A549 (cell line): ENCODE measurements around the gene SRD5A3. TPM values are rescaled to one million over a fixed set of nuclear protein-coding genes. Genes with fewer than 3 reads are reported as not detected.

ENCODE experiments used
- ATAC-seq, 2 experiments: fragments of 200-7000 bp in 1 of 2; fragments of >200 bp in 1 of 2; cut with Nextera tagmentation in 1 of 2; cut with Tn5 transposase in 1 of 2; 3 replicates each; pipeline versions ENCODE4 v1.8.0 to v1.9.1; 2018 to 2020; ENCODE audit warnings: mild to moderate bottlenecking in 1 of 2, moderate library complexity in 1 of 2
- CTCF ChIA-PET: fragments of 300-600 bp; sonication (Branson Sonifier 250); formaldehyde crosslinking; extraction: SDS; loops from one replicate; lab custom pipeline; 2021; ENCODE audit warnings: antibody characterized with exemption, inconsistent platforms; lab: Yijun Ruan, JAX
- POLR2A ChIA-PET: fragments of 350-600 bp; formaldehyde crosslinking; extraction: SDS; loops from one replicate; lab custom pipeline; 2021; ENCODE audit warnings: antibody characterized with exemption, inconsistent platforms; lab: Yijun Ruan, JAX
- DNase-seq, 2 experiments: peaks; one replicate each; pipeline versions ENCODE4 v3.0.0 to v3.0.0-alpha.2; 2011 to 2016; ENCODE audit warnings: low read depth in 1 of 2, low spot score in 1 of 2
- FAIRE-seq: peaks from 2 replicates; lab custom pipeline; 2011; peaks lifted over from hg19 to GRCh38; lab: Jason Lieb, UNC
- H3K27ac ChIP-seq, 2 experiments: fragments of >200 bp; sonication (Bioruptor Twin); formaldehyde crosslinking; 3 replicates each; pipeline ENCODE4 v1.5.1; 2016 to 2017
- H3K4me1 ChIP-seq: fragments of >200 bp; sonication (Bioruptor Twin); formaldehyde crosslinking; 3 replicates; pipeline ENCODE4 v1.6.1; 2016
- H3K4me2 ChIP-seq: fragments of >200 bp; sonication (Bioruptor Twin); formaldehyde crosslinking; 3 replicates; pipeline ENCODE4 v1.6.1; 2016
- H3K4me3 ChIP-seq: fragments of >200 bp; sonication (Bioruptor Twin); formaldehyde crosslinking; 3 replicates; pipeline ENCODE4 v1.5.1; 2016
- H3K9me3 ChIP-seq: fragments of >200 bp; sonication (Bioruptor Twin); formaldehyde crosslinking; 3 replicates; pipeline ENCODE4 v1.6.1; 2016
- BHLHE40 ChIP-seq: IDR thresholded peaks from 2 replicates; pipeline ENCODE4 v1.6.1; 2012; ENCODE audit warnings: low read depth, low read length, inconsistent platforms
- CBX2 ChIP-seq: fragments of 200-600 bp; sonication (generic); IDR thresholded peaks from 2 replicates; pipeline ENCODE4 v1.6.1; 2016; ENCODE audit warnings: low read depth, mild to moderate bottlenecking, borderline replicate concordance
- CEBPB ChIP-seq, 2 experiments: fragments of >200 bp in 1 of 2; sonication (Bioruptor Twin) in 1 of 2; formaldehyde crosslinking in 1 of 2; IDR thresholded peaks; 2 replicates each; pipeline ENCODE4 v1.6.1; 2012 to 2016
- CHD4 ChIP-seq: fragments of 200-600 bp; sonication (generic); IDR thresholded peaks from 2 replicates; pipeline ENCODE4 v1.6.1; 2016; ENCODE audit warnings: antibody characterized with exemption, mild to moderate bottlenecking, borderline replicate concordance
- EHF ChIP-seq: fragments of 250-450 bp; sonication (Bioruptor Pico); IDR thresholded peaks from 2 replicates; pipeline ENCODE4 v1.5.0; 2020; ENCODE audit warnings: mild to moderate bottlenecking
- EHMT2 ChIP-seq: fragments of 200-600 bp; sonication (generic); IDR thresholded peaks from 2 replicates; pipeline ENCODE4 v1.6.1; 2016; ENCODE audit warnings: antibody characterized with exemption, low read depth, mild to moderate bottlenecking, moderate library complexity
- FOSL2 ChIP-seq, 2 experiments: fragments of 450-650 bp in 1 of 2; fragments of >200 bp in 1 of 2; sonication (Bioruptor Twin) in 1 of 2; formaldehyde crosslinking; IDR thresholded peaks; 2 replicates each; pipeline versions ENCODE4 v1.5.0 to v1.6.1; 2016 to 2020; ENCODE audit warnings: mild to moderate bottlenecking in 1 of 2, moderate library complexity in 1 of 2
- GATA3 ChIP-seq: IDR thresholded peaks from 2 replicates; pipeline ENCODE4 v1.6.1; 2012; ENCODE audit warnings: borderline replicate concordance
- HDAC2 ChIP-seq: fragments of 200-600 bp; sonication (generic); IDR thresholded peaks from 2 replicates; pipeline ENCODE4 v1.6.1; 2016
- HOXA7 ChIP-seq: fragments of 250-450 bp; sonication (Bioruptor Pico); IDR thresholded peaks from 2 replicates; pipeline ENCODE4 v1.5.0; 2020; ENCODE audit warnings: mild to moderate bottlenecking, moderate library complexity
- HOXB5 ChIP-seq: fragments of 250-450 bp; sonication (Bioruptor Pico); IDR thresholded peaks from 2 replicates; pipeline ENCODE4 v1.5.0; 2020; ENCODE audit warnings: mild to moderate bottlenecking, moderate library complexity
- MAFK ChIP-seq: fragments of 450-650 bp; IDR thresholded peaks from 2 replicates; pipeline ENCODE4 v1.6.1; 2014; ENCODE audit not compliant: partially characterized antibody
- POLR2A ChIP-seq: IDR thresholded peaks from 2 replicates; pipeline ENCODE4 v1.6.1; 2012; ENCODE audit warnings: mild to moderate bottlenecking, low read length
- RAD21 ChIP-seq, 2 experiments: fragments of >200 bp in 1 of 2; sonication (Bioruptor Twin) in 1 of 2; formaldehyde crosslinking in 1 of 2; IDR thresholded peaks in 1 of 2; conservative IDR thresholded peaks in 1 of 2; 2 replicates in 1 of 2; 3 replicates in 1 of 2; pipeline ENCODE4 v1.6.1; 2012 to 2018; ENCODE audit warnings: inconsistent platforms in 1 of 2
- SMC3 ChIP-seq: fragments of >200 bp; sonication (Bioruptor Twin); formaldehyde crosslinking; IDR thresholded peaks from 3 replicates; pipeline ENCODE4 v1.6.1; 2018; ENCODE audit warnings: inconsistent platforms
- TFCP2L1 ChIP-seq: fragments of 250-450 bp; sonication (Bioruptor Pico); IDR thresholded peaks from 2 replicates; pipeline ENCODE4 v1.5.0; 2021; ENCODE audit warnings: mild to moderate bottlenecking
- TP53 ChIP-seq: fragments of 250-450 bp; sonication (Bioruptor Pico); IDR thresholded peaks from 2 replicates; pipeline ENCODE4 v1.5.0; 2021; ENCODE audit warnings: mild to moderate bottlenecking, moderate library complexity
- ZFP36 ChIP-seq: fragments of 450-650 bp; IDR thresholded peaks from 2 replicates; pipeline ENCODE4 v1.6.1; 2014; ENCODE audit warnings: borderline replicate concordance; ENCODE audit not compliant: partially characterized antibody
- ZSCAN20 ChIP-seq: fragments of 250-450 bp; sonication (Bioruptor Pico); IDR thresholded peaks from 2 replicates; pipeline ENCODE4 v1.8.0; 2022; ENCODE audit warnings: mild to moderate bottlenecking, moderate library complexity
- WGBS: methylation state at CpG from one replicate; pipeline ENCODE4 v1.1.6; 2017; ENCODE audit errors: missing lambda C conversion rate; 5-methylcytosine and 5-hydroxymethylcytosine counted together
- polyA plus RNA-seq, 4 experiments: library from polyadenylated mRNA; depleted of rRNA in 3 of 4; stranded (reverse); fragments of >200 nt; fragmentation: RNase III in 1 of 4; extraction: RNeasy Plus Mini Kit Qiagen cat#74134 plus additional on column Dnase treatment in 1 of 4; gene quantifications; 2 replicates in 3 of 4; 3 replicates in 1 of 4; pipeline ENCODE4 v1.2.3, GENCODE V29; 2011 to 2017
- TF ChIP-seq, protein P1 (sequence below): fragments of >200 bp; sonication (Bioruptor Twin); formaldehyde crosslinking; IDR thresholded peaks from 3 replicates; pipeline ENCODE4 v1.5.1; 2016
- TF ChIP-seq, protein P2 (sequence below): IDR thresholded peaks from 2 replicates; pipeline ENCODE4 v1.6.1; 2012; ENCODE audit warnings: low read depth, borderline replicate concordance
- TF ChIP-seq, protein P3 (sequence below): fragments of >200 bp; sonication (Bioruptor Twin); formaldehyde crosslinking; IDR thresholded peaks from 3 replicates; pipeline ENCODE4 v1.6.1; 2016
- TF ChIP-seq, protein P4 (sequence below): IDR thresholded peaks from 2 replicates; pipeline ENCODE4 v1.6.1; 2012
- TF ChIP-seq, protein P5 (sequence below): fragments of >200 bp; sonication (Bioruptor Twin); formaldehyde crosslinking; IDR thresholded peaks from 2 replicates; pipeline ENCODE4 v1.6.1; 2016

Gene SRD5A3
- polyA plus RNA-seq, 2 of the 4 experiments (the other 2 are of a cell fraction): 5.9 to 11.1 TPM

DNA sequence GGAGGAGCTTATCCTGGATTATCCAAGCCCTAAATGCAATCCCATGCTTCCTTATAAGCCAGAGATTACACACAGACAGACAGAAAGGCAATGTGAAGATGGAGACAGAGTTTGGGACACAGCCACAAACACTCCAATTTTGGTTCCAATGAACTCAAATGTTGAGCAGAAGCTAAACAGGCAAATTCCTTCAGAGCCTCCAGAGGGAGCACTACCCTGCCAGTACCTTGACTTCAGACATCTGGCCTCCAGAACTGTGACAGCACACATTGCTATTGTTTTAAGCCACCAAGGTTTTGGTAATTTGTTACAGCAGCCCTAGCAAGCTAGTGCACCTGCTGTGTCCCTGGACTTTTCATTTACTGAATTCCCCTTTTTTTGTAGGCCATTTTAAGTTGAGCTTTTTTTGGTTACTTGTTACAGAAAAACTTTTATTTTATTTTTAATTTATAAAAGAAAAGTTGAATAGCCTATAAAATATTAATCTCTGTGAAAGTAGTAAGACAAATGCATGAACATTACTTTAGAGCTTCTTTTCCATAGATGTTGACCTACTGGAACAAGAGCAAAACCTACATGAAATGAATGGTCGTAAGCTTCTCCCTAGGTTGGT lies 33.4 kb upstream of the SRD5A3 start:
- ATAC-seq: peak; percentile 63 to 64; a peak in 3 of 6 replicates
- CTCF ChIA-PET: interaction anchor here (0.5 to 1.8 kb wide), 8 partner anchors 10 to 342 kb away, joined by 3 to 8 read pairs (median 4); partner anchors contain the start of gene SRD5A3
- WGBS: 41% methylated on average over 1 of the region's 1 CpG
- H3K4me2 ChIP-seq: no peak overlapping the region
- POLR2A ChIA-PET: no interaction called here
- H3K9me3 ChIP-seq: no peaks in the 10 kb centered on the region
- TF ChIP-seq RAD21 (conservative IDR thresholded peaks at IDR 0.05 in 1 of 2, IDR thresholded peaks at IDR 0.05 in 1 of 2) (peak in 1 of 2 experiments; percentile 33; a peak in 1 of 5 replicates), FOSL2 (IDR thresholded peaks at IDR 0.05) (no peak), FOSL2 (CRISPR knock-in tag; IDR thresholded peaks at IDR 0.05) (no peak), TFCP2L1 (CRISPR knock-in tag) (no peak), SMC3 (0 out of 3 replicates have a peak, but pooled peaks have one; percentile 11), EHMT2 (no peak), GATA3 (no peak), EHF (CRISPR knock-in tag) (no peak), BHLHE40 (no peak), HOXB5 (CRISPR knock-in tag) (no peak), POLR2A (no peak), ZFP36 (no peak), CBX2 (no peak), MAFK (no peak), TP53 (CRISPR knock-in tag) (no peak), HOXA7 (CRISPR knock-in tag) (no peak), HDAC2 (no peak)
- TF ChIP-seq, protein P1, sequence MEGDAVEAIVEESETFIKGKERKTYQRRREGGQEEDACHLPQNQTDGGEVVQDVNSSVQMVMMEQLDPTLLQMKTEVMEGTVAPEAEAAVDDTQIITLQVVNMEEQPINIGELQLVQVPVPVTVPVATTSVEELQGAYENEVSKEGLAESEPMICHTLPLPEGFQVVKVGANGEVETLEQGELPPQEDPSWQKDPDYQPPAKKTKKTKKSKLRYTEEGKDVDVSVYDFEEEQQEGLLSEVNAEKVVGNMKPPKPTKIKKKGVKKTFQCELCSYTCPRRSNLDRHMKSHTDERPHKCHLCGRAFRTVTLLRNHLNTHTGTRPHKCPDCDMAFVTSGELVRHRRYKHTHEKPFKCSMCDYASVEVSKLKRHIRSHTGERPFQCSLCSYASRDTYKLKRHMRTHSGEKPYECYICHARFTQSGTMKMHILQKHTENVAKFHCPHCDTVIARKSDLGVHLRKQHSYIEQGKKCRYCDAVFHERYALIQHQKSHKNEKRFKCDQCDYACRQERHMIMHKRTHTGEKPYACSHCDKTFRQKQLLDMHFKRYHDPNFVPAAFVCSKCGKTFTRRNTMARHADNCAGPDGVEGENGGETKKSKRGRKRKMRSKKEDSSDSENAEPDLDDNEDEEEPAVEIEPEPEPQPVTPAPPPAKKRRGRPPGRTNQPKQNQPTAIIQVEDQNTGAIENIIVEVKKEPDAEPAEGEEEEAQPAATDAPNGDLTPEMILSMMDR: peak; percentile 35; the same call in 2 of the 3 replicates
- TF ChIP-seq, protein P2, sequence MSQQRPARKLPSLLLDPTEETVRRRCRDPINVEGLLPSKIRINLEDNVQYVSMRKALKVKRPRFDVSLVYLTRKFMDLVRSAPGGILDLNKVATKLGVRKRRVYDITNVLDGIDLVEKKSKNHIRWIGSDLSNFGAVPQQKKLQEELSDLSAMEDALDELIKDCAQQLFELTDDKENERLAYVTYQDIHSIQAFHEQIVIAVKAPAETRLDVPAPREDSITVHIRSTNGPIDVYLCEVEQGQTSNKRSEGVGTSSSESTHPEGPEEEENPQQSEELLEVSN: no peak
- TF ChIP-seq, protein P3, sequence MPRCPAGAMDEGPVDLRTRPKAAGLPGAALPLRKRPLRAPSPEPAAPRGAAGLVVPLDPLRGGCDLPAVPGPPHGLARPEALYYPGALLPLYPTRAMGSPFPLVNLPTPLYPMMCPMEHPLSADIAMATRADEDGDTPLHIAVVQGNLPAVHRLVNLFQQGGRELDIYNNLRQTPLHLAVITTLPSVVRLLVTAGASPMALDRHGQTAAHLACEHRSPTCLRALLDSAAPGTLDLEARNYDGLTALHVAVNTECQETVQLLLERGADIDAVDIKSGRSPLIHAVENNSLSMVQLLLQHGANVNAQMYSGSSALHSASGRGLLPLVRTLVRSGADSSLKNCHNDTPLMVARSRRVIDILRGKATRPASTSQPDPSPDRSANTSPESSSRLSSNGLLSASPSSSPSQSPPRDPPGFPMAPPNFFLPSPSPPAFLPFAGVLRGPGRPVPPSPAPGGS: no peak
- TF ChIP-seq, protein P4, sequence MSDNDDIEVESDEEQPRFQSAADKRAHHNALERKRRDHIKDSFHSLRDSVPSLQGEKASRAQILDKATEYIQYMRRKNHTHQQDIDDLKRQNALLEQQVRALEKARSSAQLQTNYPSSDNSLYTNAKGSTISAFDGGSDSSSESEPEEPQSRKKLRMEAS: no peak
- H3K27ac ChIP-seq: no peak overlapping the region
- DNase-seq: peak in 1 of 2 experiments; percentile 41
- no peaks in the 10 kb centered on the region for H3K4me1 ChIP-seq
- H3K4me3 ChIP-seq: no peak overlapping the region
- FAIRE-seq: no peak

DNA sequence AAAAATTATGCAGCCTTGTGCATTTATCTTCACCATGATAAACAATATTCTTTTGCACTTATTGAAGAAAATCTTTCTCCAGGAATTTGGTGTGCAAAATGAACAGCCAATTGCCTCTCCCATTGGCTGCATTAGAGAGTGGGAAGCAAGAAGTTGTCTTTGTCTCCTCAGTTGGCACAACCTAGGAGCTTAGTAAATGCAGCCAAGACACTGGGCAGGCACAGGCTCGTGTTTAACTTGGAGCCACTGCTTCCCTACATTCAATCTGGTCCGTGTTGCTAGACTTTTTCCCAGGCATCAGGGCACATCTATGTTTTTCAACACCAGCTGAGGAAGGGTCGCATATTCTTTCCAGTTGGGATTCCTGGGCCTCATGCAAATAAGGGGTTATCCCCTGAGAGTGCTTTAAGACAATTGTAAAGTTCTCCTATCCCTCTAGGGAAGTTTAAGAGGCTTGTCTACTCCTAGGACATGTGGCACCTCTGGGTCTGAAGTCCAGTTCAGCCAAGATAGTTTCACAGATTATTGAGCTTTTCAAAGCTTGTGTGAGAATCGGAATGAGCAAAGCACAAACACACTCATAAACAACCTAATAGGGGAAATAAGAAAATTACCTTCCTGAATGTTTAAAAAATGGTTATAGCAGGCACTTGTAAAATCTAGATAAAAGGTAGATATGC lies 31.8 kb upstream of the SRD5A3 start:
- no peaks in the 10 kb centered on the region for H3K9me3 ChIP-seq
- no peak for DNase-seq
- POLR2A ChIA-PET: no interaction called here
- H3K4me2 ChIP-seq: no peak overlapping the region
- FAIRE-seq: no peak
- no peak overlapping the region for H3K4me3 ChIP-seq
- TF ChIP-seq MAFK (no peak), CBX2 (no peak), CEBPB (IDR thresholded peaks at IDR 0.05) (no peak), ZSCAN20 (CRISPR knock-in tag) (no peak), CHD4 (no peak)
- TF ChIP-seq, protein P5, sequence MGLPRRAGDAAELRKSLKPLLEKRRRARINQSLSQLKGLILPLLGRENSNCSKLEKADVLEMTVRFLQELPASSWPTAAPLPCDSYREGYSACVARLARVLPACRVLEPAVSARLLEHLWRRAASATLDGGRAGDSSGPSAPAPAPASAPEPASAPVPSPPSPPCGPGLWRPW: no peak
- TF ChIP-seq, protein P4: no peak
- no peak overlapping the region for H3K27ac ChIP-seq
- H3K4me1 ChIP-seq: no peaks in the 10 kb centered on the region
- CTCF ChIA-PET: interaction anchor here (1.9 kb wide), 1 partner anchor 343 kb away, joined by 6 read pairs; no protein-coding TSS in a partner anchor
- no peak for ATAC-seq
- 3% methylated on average over 4 of the region's 4 CpGs for WGBS
